Gastroesophageal sphincter (tissue), 3 donors: ENCODE data around the gene MYO1D.
"Not testable (repeated sequence)": the region's sequence is repeated elsewhere in the genome, so short reads cannot be mapped to it uniquely, and the experiment has no call there.

Source experiments
- CTCF ChIP-seq, 4 experiments: fragments of 200-600 bp in 2 of 4; fragments of 450-650 bp in 2 of 4; sonication (generic) in 1 of 4; IDR thresholded peaks; one replicate each; pipeline ENCODE4 v1.5.1; 2017 to 2019; ENCODE audit warnings: antibody characterized with exemption in 4 of 4, mild to moderate bottlenecking in 2 of 4, moderate library complexity in 2 of 4
- EP300 ChIP-seq: sonication (generic); formaldehyde crosslinking; IDR thresholded peaks from one replicate; pipeline ENCODE4 v1.6.1; 2017; ENCODE audit warnings: antibody characterized with exemption, mild to moderate bottlenecking
- POLR2A ChIP-seq, 2 donors: fragments of 450-650 bp; IDR thresholded peaks; one replicate each; pipeline ENCODE4 v1.6.1; 2017; ENCODE audit warnings: antibody characterized with exemption in 2 of 2, mild to moderate bottlenecking in 2 of 2, moderate library complexity in 1 of 2
- POLR2AphosphoS5 ChIP-seq: sonication (generic); formaldehyde crosslinking; IDR thresholded peaks from one replicate; pipeline ENCODE4 v1.6.1; 2017; ENCODE audit warnings: antibody characterized with exemption

- not testable (repeated sequence) for TF ChIP-seq CTCF (IDR thresholded peaks at IDR 0.05); EP300; POLR2AphosphoS5; POLR2A (IDR thresholded peaks at IDR 0.05)
These were observed 10.5 kb upstream of the MYO1D start for GRCh38 chr17:32887410-32887809.
